Measurements from ENCODE around the gene EXT2. TPM values are rescaled to one million over a fixed set of nuclear protein-coding genes. Genes with fewer than 3 reads are reported as not detected.

Gene EXT2
- total RNA-seq, 1 experiment from 2014 or later = 67.3 TPM

- H3K36me3 Mint-ChIP-seq (ENCODE audit: insufficient read depth, unreplicated experiment) = peaks cover 6% of the 10 kb centered on the region
- H3K4me1 Mint-ChIP-seq (ENCODE audit: low read depth, unreplicated experiment) = no peaks in the 10 kb centered on the region
- no peak for DNase-seq
- H3K4me3 Mint-ChIP-seq (ENCODE audit: low read depth, unreplicated experiment) = no peak overlapping the region
- no peaks in the 10 kb centered on the region for H3K27me3 Mint-ChIP-seq (ENCODE audit: unreplicated experiment)
- TF ChIP-seq CTCF (IDR thresholded peaks at IDR 0.05; ENCODE audit: unreplicated experiment) = no peak
- intact Hi-C loops (cut with micrococcal nuclease; ENCODE audit: unreplicated experiment) = no loop called here
- CTCF ChIA-PET = no interaction called here
- H3K9me3 Mint-ChIP-seq (ENCODE audit: low read depth, unreplicated experiment) = no peaks in the 10 kb centered on the region
- H3K27ac Mint-ChIP-seq (ENCODE audit: unreplicated experiment) = no peak overlapping the region
- BruUV-seq (replicated peaks) = no TSS peak
Observed at GRCh38 chr11:44101098-44101497, 5.6 kb downstream of the EXT2 start.

GRCh38 chr11:44104481-44105294 lies 9.2 kb downstream of the EXT2 start:
- DNase-seq = no peak
- H3K4me3 Mint-ChIP-seq (ENCODE audit: low read depth, unreplicated experiment) = no peak overlapping the region
- H3K27me3 Mint-ChIP-seq (ENCODE audit: unreplicated experiment) = no peaks in the 10 kb centered on the region
- H3K9me3 Mint-ChIP-seq (ENCODE audit: low read depth, unreplicated experiment) = no peaks in the 10 kb centered on the region
- intact Hi-C loops (cut with micrococcal nuclease; ENCODE audit: unreplicated experiment) = no loop called here
- H3K4me1 Mint-ChIP-seq (ENCODE audit: low read depth, unreplicated experiment) = no peaks in the 10 kb centered on the region
- H3K36me3 Mint-ChIP-seq (ENCODE audit: insufficient read depth, unreplicated experiment) = no peaks in the 10 kb centered on the region
- no peak overlapping the region for H3K27ac Mint-ChIP-seq (ENCODE audit: unreplicated experiment)
- BruUV-seq (replicated peaks) = no TSS peak
- CTCF ChIA-PET = interaction anchor here (0.5 to 2.2 kb wide), 2 partner anchors 9 to 1986 kb away, joined by 3 to 7 read pairs; partner anchors contain the start of gene EXT2
- no peak for TF ChIP-seq CTCF (IDR thresholded peaks at IDR 0.05; ENCODE audit: unreplicated experiment)

GRCh38 chr11:44108260-44108659 lies 12.8 kb downstream of the EXT2 start:
- Mint-ChIP-seq H3K27me3 (ENCODE audit: unreplicated experiment) (no peaks in the 10 kb centered on the region), H3K36me3 (ENCODE audit: insufficient read depth, unreplicated experiment) (no peaks in the 10 kb centered on the region), H3K9me3 (ENCODE audit: low read depth, unreplicated experiment) (no peaks in the 10 kb centered on the region), H3K4me3 (ENCODE audit: low read depth, unreplicated experiment) (no peak overlapping the region), H3K27ac (ENCODE audit: unreplicated experiment) (no peak overlapping the region), H3K4me1 (ENCODE audit: low read depth, unreplicated experiment) (peaks cover 6% of the 10 kb centered on the region)
- DNase-seq = no peak
- TF ChIP-seq CTCF (IDR thresholded peaks at IDR 0.05; ENCODE audit: unreplicated experiment) = no peak
- BruUV-seq (replicated peaks) = no TSS peak
- intact Hi-C loops (cut with micrococcal nuclease; ENCODE audit: unreplicated experiment) = no loop called here
- CTCF ChIA-PET = no interaction called here

- Mint-ChIP-seq H3K27ac (ENCODE audit: unreplicated experiment) (no peak overlapping the region), H3K4me3 (ENCODE audit: low read depth, unreplicated experiment) (no peak overlapping the region), H3K4me1 (ENCODE audit: low read depth, unreplicated experiment) (peaks cover 6% of the 10 kb centered on the region), H3K9me3 (ENCODE audit: low read depth, unreplicated experiment) (no peaks in the 10 kb centered on the region), H3K27me3 (ENCODE audit: unreplicated experiment) (no peaks in the 10 kb centered on the region), H3K36me3 (ENCODE audit: insufficient read depth, unreplicated experiment) (no peaks in the 10 kb centered on the region)
- CTCF ChIA-PET = interaction anchor here (1.2 kb wide), 1 partner anchor 16 kb away, joined by 4 read pairs; no protein-coding TSS in a partner anchor
- peak; percentile 65 for DNase-seq
- TF ChIP-seq CTCF (IDR thresholded peaks at IDR 0.05; ENCODE audit: unreplicated experiment) = peak; percentile 68
- no TSS peak for BruUV-seq (replicated peaks)
- intact Hi-C loops (cut with micrococcal nuclease; ENCODE audit: unreplicated experiment) = no loop called here
Observed at GRCh38 chr11:44110231-44110679, 14.8 kb downstream of the EXT2 start.
